ENCODE measurements around the gene PDHA2.

DNA sequence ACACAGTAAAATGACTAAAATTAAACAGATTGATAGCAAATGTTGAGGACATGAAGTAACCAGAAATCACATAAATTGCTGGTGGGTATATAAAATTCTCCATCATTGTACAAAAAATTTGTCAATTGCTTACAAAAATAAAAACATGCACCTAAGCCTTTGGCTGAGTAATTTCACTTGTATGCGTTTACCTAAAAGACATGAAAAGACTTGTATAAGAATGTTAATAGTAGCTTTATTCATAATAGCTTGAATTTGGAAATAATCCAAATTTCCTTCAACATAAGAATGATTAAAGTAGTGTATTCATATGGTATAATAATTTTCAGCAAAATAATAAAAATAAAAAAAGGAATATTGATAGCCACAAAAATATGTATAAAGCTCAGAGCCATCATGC is 37.7 kb downstream of the PDHA2 start:
- no peak for TF ChIP-seq CTCF (IDR thresholded peaks at IDR 0.05)
- no peak for TF ChIP-seq POLR2A (IDR thresholded peaks at IDR 0.05)
